Lung (tissue), 12 donors: ENCODE measurements around the gene FAM210B. TPM values are rescaled to one million over a fixed set of nuclear protein-coding genes. Genes with fewer than 3 reads are reported as not detected.

ENCODE experiments used
- ATAC-seq: fragments of 200-7000 bp; cut with Tn5 transposase; one replicate; pipeline ENCODE4 v1.9.1; 2020; ENCODE audit warnings: moderate number of reproducible peaks; ENCODE audit not compliant: insufficient read depth, low FRiP score
- DNase-seq, 3 donors: peaks; one replicate each; pipeline ENCODE4 v3.0.0-alpha.2; 2013 to 2017
- H3K27ac ChIP-seq, 2 donors: one replicate each; pipeline ENCODE4 v1.5.1; 2013; ENCODE audit warnings: mild to moderate bottlenecking in 2 of 2, moderate library complexity in 2 of 2, control low read depth in 1 of 2, inconsistent platforms in 1 of 2, low read depth in 1 of 2, low read length in 1 of 2
- H3K27me3 ChIP-seq, 3 donors: one replicate each; pipeline ENCODE4 v1.5.1; 2013; ENCODE audit warnings: low read length in 2 of 3; ENCODE audit not compliant: control insufficient read depth in 3 of 3, insufficient read depth in 3 of 3
- H3K36me3 ChIP-seq, 4 donors: one replicate each; pipeline ENCODE4 v1.5.1; 2013; ENCODE audit warnings: low read length in 4 of 4, mild to moderate bottlenecking in 1 of 4, moderate library complexity in 1 of 4; ENCODE audit not compliant: control insufficient read depth in 4 of 4, insufficient read depth in 4 of 4
- H3K4me1 ChIP-seq, 5 donors: one replicate each; pipeline ENCODE4 v1.5.1; 2013; ENCODE audit warnings: low read length in 5 of 5, mild to moderate bottlenecking in 2 of 5, moderate library complexity in 1 of 5; ENCODE audit not compliant: control insufficient read depth in 5 of 5, insufficient read depth in 5 of 5
- H3K4me3 ChIP-seq: one replicate; pipeline ENCODE4 v1.5.1; 2013; ENCODE audit warnings: mild to moderate bottlenecking, control low read depth, moderate library complexity
- H3K9ac ChIP-seq, 2 donors: one replicate each; pipeline ENCODE4 v1.5.1; 2013; ENCODE audit warnings: low read length in 2 of 2, control low read depth in 1 of 2; ENCODE audit not compliant: insufficient read depth in 1 of 2
- H3K9me3 ChIP-seq, 4 donors: one replicate each; pipeline ENCODE4 v1.5.1; 2013; ENCODE audit warnings: low read length in 3 of 4, mild to moderate bottlenecking in 1 of 4, moderate library complexity in 1 of 4; ENCODE audit not compliant: control insufficient read depth in 4 of 4, insufficient read depth in 3 of 4
- CTCF ChIP-seq: IDR thresholded peaks from 2 replicates; pipeline ENCODE4 v1.5.1; 2012; ENCODE audit warnings: mild to moderate bottlenecking; ENCODE audit errors: control extremely low read depth, extremely low read depth
- WGBS, 2 donors: extraction: QIAGEN DNeasy Blood & Tissue Kit; methylation state at CpG; one replicate each; pipeline ENCODE4 v1.1.7; 2013; 5-methylcytosine and 5-hydroxymethylcytosine counted together
- polyA plus RNA-seq, 2 donors: library from polyadenylated mRNA; stranded (reverse); fragments of 200-250 nt; gene quantifications; one replicate each; pipeline ENCODE4 v1.2.1, GENCODE V29; 2013
- total RNA-seq, 2 donors: library from RNA; depleted of rRNA in 1 of 2; stranded (reverse); fragments of >200 nt in 1 of 2; gene quantifications; one replicate each; pipeline ENCODE4 v1.2.1, GENCODE V29; 2014 to 2021
- donor health status: control.
- donor health status: control.
- donor health status: Bipolar disorder and iron deficiency.
- donor health status: healthy.
- donor health status: DM: yes; HTN: yes; CAD: no.

FAM210B gene
- total and polyA plus RNA-seq, 4 donors = 18.7 to 41.7 (median 25.0) TPM

- peaks cover 23 to 26% (median 26%) of the 10 kb centered on the region in 4 donors for H3K36me3 ChIP-seq
- H3K9me3 ChIP-seq = no peaks in the 10 kb centered on the region
- H3K9ac ChIP-seq = peak overlapping the region; percentile 30 to 92
- no peaks in the 10 kb centered on the region for H3K27me3 ChIP-seq
- no peak for ATAC-seq
- H3K4me3 ChIP-seq = no peak overlapping the region
- no peak overlapping the region for H3K27ac ChIP-seq
- WGBS, 2 donors = 73 to 78% methylated on average over 8 of the region's 8 CpGs
- TF ChIP-seq CTCF = no peak
- no peak for DNase-seq
- peaks cover 5 to 20% (median 11%) of the 10 kb centered on the region in 5 donors for H3K4me1 ChIP-seq
Measured at GRCh38 chr20:56393653-56394052, 34.9 kb downstream of the FAM210B start.

- 85 to 95% methylated on average over 4 of the region's 4 CpGs for WGBS, 2 donors
- H3K27me3 ChIP-seq = no peaks in the 10 kb centered on the region
- peaks cover 26 to 39% (median 35%) of the 10 kb centered on the region in 4 donors for H3K36me3 ChIP-seq
- no peak for ATAC-seq
- no peaks in the 10 kb centered on the region for H3K9me3 ChIP-seq
- peaks cover 5 to 25% (median 11%) of the 10 kb centered on the region in 5 donors for H3K4me1 ChIP-seq
- no peak for TF ChIP-seq CTCF
- DNase-seq = no peak
- H3K4me3 ChIP-seq = no peak overlapping the region
- H3K9ac ChIP-seq = no peak overlapping the region
- H3K27ac ChIP-seq = no peak overlapping the region
Measured at GRCh38 chr20:56395166-56395565, 36.4 kb downstream of the FAM210B start.

GRCh38 chr20:56400001-56400640 is 41.3 kb downstream of the FAM210B start:
- peak; percentile 52 for TF ChIP-seq CTCF
- no peak overlapping the region for H3K27ac ChIP-seq
- no peaks in the 10 kb centered on the region for H3K27me3 ChIP-seq
- H3K9me3 ChIP-seq = no peaks in the 10 kb centered on the region
- H3K4me3 ChIP-seq = no peak overlapping the region
- ATAC-seq = no peak
- DNase-seq = peak; percentile 76 to 93 (median 88)
- H3K36me3 ChIP-seq = peaks cover 37 to 58% (median 52%) of the 10 kb centered on the region in 4 donors
- H3K4me1 ChIP-seq = peaks cover 0 to 7% (median 0%) of the 10 kb centered on the region in 5 donors
- peak overlapping the region in 1 of 2 donors; percentile 5 for H3K9ac ChIP-seq
